ENCODE results near the gene GPC6.

GPC6 gene

GRCh38 chr13:93289842-93290241, 63.2 kb downstream of the GPC6 start:
- no peak for DNase-seq (ENCODE audit: extremely low read depth, low read depth)
- no peak for TF ChIP-seq CTCF (IDR thresholded peaks at IDR 0.05; ENCODE audit: low read depth, low read length)

- TF ChIP-seq CTCF (IDR thresholded peaks at IDR 0.05; ENCODE audit: low read depth, low read length), result no peak
- no peak for DNase-seq (ENCODE audit: extremely low read depth, low read depth)
These were observed 63.9 kb downstream of the GPC6 start for GRCh38 chr13:93290503-93290902.

GRCh38 chr13:93292366-93292765, 65.8 kb downstream of the GPC6 start:
- TF ChIP-seq CTCF (IDR thresholded peaks at IDR 0.05; ENCODE audit: low read depth, low read length), result no peak
- no peak for DNase-seq (ENCODE audit: extremely low read depth, low read depth)

GRCh38 chr13:93293710-93294109, 67.1 kb downstream of the GPC6 start:
- no peak for DNase-seq (ENCODE audit: extremely low read depth, low read depth)
- no peak for TF ChIP-seq CTCF (IDR thresholded peaks at IDR 0.05; ENCODE audit: low read depth, low read length)

- TF ChIP-seq CTCF (IDR thresholded peaks at IDR 0.05; ENCODE audit: low read depth, low read length), result no peak
- no peak for DNase-seq (ENCODE audit: extremely low read depth, low read depth)
These were observed 70.0 kb downstream of the GPC6 start for GRCh38 chr13:93296584-93296983.

GRCh38 chr13:93298713-93299112, 72.1 kb downstream of the GPC6 start:
- no peak for TF ChIP-seq CTCF (IDR thresholded peaks at IDR 0.05; ENCODE audit: low read depth, low read length)
- DNase-seq (ENCODE audit: extremely low read depth, low read depth), result no peak

- TF ChIP-seq CTCF (IDR thresholded peaks at IDR 0.05; ENCODE audit: low read depth, low read length), result no peak
- no peak for DNase-seq (ENCODE audit: extremely low read depth, low read depth)
These were observed 77.5 kb downstream of the GPC6 start for GRCh38 chr13:93304134-93304533.

All from AG09319 (cell line).